RWPE2 (cell line): ENCODE data around the gene CDR2L.
A peak's percentile ranks its signal among the peaks of the same experiment; 100 is the strongest.
"Not testable (repeated sequence)": the region's sequence is repeated elsewhere in the genome, so short reads cannot be mapped to it uniquely, and the experiment has no call there.

Source experiments
- ATAC-seq: fragments of 200-7000 bp; cut with Tn5 transposase; 3 replicates; pipeline ENCODE4 v1.9.1; 2021; ENCODE audit warnings: low read depth
- DNase-seq: peaks from one replicate; pipeline ENCODE4 v3.0.0-alpha.2; 2020; ENCODE audit warnings: low spot score
- H3K27ac ChIP-seq: fragments of 450-650 bp; 2 replicates; pipeline ENCODE4 v1.5.1; 2017; ENCODE audit warnings: mild to moderate bottlenecking; ENCODE audit not compliant: poor library complexity, severe bottlenecking
- H3K27me3 ChIP-seq: fragments of 250-450 bp; sonication (Bioruptor Pico); 2 replicates; pipeline ENCODE4 v1.5.1; 2021; ENCODE audit warnings: mild to moderate bottlenecking, moderate library complexity; ENCODE audit not compliant: insufficient read depth, poor library complexity, severe bottlenecking
- H3K36me3 ChIP-seq: fragments of 250-450 bp; sonication (Bioruptor Pico); 2 replicates; pipeline ENCODE4 v1.5.1; 2020; ENCODE audit warnings: low read depth, mild to moderate bottlenecking, moderate library complexity
- H3K4me1 ChIP-seq: fragments of 250-450 bp; sonication (Bioruptor Pico); 2 replicates; pipeline ENCODE4 v1.5.1; 2021; ENCODE audit warnings: mild to moderate bottlenecking, moderate library complexity; ENCODE audit not compliant: insufficient read depth, poor library complexity, severe bottlenecking
- H3K4me3 ChIP-seq: fragments of 250-450 bp; sonication (Bioruptor Pico); 2 replicates; pipeline ENCODE4 v1.5.1; 2021; ENCODE audit warnings: mild to moderate bottlenecking, moderate library complexity; ENCODE audit not compliant: severe bottlenecking
- H3K9me3 ChIP-seq: fragments of 250-450 bp; sonication (Bioruptor Pico); 2 replicates; pipeline ENCODE4 v1.5.1; 2021; ENCODE audit warnings: mild to moderate bottlenecking, moderate library complexity; ENCODE audit not compliant: severe bottlenecking
- TF ChIP-seq, protein P1 (sequence below): fragments of 450-650 bp; IDR thresholded peaks from one replicate; pipeline ENCODE4 v1.5.1; 2017; ENCODE audit warnings: mild to moderate bottlenecking, moderate library complexity; ENCODE audit not compliant: poor library complexity, severe bottlenecking

The CDR2L gene

GRCh38 chr17:75020331-75021110, 33.1 kb downstream of the CDR2L start:
- TF ChIP-seq, protein P1, sequence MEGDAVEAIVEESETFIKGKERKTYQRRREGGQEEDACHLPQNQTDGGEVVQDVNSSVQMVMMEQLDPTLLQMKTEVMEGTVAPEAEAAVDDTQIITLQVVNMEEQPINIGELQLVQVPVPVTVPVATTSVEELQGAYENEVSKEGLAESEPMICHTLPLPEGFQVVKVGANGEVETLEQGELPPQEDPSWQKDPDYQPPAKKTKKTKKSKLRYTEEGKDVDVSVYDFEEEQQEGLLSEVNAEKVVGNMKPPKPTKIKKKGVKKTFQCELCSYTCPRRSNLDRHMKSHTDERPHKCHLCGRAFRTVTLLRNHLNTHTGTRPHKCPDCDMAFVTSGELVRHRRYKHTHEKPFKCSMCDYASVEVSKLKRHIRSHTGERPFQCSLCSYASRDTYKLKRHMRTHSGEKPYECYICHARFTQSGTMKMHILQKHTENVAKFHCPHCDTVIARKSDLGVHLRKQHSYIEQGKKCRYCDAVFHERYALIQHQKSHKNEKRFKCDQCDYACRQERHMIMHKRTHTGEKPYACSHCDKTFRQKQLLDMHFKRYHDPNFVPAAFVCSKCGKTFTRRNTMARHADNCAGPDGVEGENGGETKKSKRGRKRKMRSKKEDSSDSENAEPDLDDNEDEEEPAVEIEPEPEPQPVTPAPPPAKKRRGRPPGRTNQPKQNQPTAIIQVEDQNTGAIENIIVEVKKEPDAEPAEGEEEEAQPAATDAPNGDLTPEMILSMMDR: no peak
- H3K4me3 ChIP-seq: no peak overlapping the region
- no peaks in the 10 kb centered on the region for H3K4me1 ChIP-seq
- H3K36me3 ChIP-seq: peaks cover 45% of the 10 kb centered on the region
- H3K27me3 ChIP-seq: no peaks in the 10 kb centered on the region
- DNase-seq (no peak), ATAC-seq (no peak)
- no peaks in the 10 kb centered on the region for H3K9me3 ChIP-seq
- H3K27ac ChIP-seq: no peak overlapping the region

DNA sequence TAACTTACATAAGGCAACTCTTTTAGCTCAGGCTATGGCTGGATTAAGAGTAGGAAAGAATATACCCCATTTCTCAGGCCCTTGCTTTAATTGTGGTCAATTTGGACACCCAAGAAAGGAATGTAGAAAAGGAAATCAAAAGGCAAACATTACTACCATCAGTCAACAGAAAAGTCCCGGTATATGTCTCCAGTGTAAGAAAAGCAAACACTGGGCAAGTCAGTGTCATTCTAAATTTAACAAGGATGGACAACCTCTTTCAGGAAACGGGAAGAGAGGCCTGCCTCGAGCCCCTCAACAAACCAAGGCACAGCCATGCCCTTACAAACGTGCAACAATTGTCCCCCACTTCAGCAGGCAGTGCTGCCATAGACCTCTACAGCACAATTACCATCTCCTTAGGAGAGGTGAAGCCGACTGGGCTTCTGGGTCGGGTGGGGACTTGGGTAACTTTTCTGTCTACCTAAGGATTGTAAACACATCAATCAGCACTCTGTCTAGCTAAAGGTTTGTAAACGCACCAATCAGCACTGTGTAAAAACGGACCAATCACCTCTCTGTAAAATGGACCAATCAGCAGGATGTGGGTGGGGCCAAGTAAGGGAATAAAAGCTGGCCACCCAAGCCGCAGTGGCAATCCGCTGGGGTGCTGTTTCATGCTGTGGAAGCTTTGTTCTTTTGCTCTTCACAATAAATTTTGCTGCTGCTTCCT, 37.4 kb downstream of the CDR2L start:
- Histone ChIP-seq H3K4me1 (peaks cover 3% of the 10 kb centered on the region), H3K9me3 (no peaks in the 10 kb centered on the region), H3K27ac (no peak overlapping the region), H3K4me3 (no peak overlapping the region), H3K36me3 (peaks cover 26% of the 10 kb centered on the region), H3K27me3 (no peaks in the 10 kb centered on the region)
- DNase-seq: no peak
- no peak for ATAC-seq
- TF ChIP-seq, protein P1: no peak

DNA sequence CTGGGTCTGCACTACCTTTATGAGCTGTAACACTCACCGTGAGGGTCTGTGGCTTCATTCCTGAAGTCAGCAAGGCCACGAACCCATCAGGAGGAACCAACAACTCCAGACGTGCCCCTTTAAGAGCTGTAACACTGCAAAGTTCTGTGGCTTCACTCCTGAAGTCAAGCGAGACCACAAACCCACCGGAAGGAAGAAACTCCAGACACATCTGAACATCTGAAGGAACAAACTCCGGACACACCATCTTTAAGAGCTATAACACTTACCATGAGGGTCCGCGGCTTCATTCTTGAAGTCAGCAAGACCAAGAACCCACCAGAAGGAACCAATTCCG, 37.9 kb downstream of the CDR2L start:
- not testable (repeated sequence) for ATAC-seq, DNase-seq, H3K4me3 ChIP-seq

DNA sequence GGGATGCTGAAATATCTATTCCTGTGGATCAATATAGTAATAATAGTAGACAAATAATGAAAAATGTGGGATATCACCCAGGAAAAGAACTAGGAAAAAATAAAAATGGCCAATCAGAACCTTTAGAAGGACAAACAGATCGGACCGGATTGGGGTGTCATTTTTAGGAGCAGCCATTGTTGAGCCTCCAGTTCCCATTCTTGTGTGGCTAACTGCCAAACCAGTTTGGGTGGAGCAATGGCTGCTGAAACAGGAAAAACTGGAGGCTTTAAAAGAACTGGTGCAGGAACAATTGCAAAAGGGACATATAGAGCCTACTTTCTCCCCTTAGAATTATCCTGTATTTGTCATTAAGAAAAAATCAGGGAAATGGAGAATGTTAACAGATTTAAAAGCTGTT, 39.2 kb downstream of the CDR2L start:
- H3K27ac ChIP-seq, H3K4me1 ChIP-seq, H3K27me3 ChIP-seq, H3K9me3 ChIP-seq, H3K4me3 ChIP-seq, H3K36me3 ChIP-seq, ATAC-seq: not testable (repeated sequence)
- DNase-seq: peak; percentile 4

More for the DNA sequence above, 37.9 kb downstream of the CDR2L start:
- not testable (repeated sequence) for H3K9me3 ChIP-seq, H3K27ac ChIP-seq, H3K4me1 ChIP-seq, H3K27me3 ChIP-seq
- peaks cover 22% of the 10 kb centered on the region for H3K36me3 ChIP-seq

- Histone ChIP-seq H3K9me3 (no peaks in the 10 kb centered on the region), H3K27ac (no peak overlapping the region), H3K4me3 (no peak overlapping the region), H3K27me3 (no peaks in the 10 kb centered on the region), H3K4me1 (peaks cover 4% of the 10 kb centered on the region), H3K36me3 (no peaks in the 10 kb centered on the region)
- TF ChIP-seq, protein P1: no peak
- ATAC-seq: no peak
- DNase-seq: no peak
These were observed 42.7 kb downstream of the CDR2L start for GRCh38 chr17:75030161-75030560.
